ENCODE data around the gene EMSY.

EMSY gene

DNA sequence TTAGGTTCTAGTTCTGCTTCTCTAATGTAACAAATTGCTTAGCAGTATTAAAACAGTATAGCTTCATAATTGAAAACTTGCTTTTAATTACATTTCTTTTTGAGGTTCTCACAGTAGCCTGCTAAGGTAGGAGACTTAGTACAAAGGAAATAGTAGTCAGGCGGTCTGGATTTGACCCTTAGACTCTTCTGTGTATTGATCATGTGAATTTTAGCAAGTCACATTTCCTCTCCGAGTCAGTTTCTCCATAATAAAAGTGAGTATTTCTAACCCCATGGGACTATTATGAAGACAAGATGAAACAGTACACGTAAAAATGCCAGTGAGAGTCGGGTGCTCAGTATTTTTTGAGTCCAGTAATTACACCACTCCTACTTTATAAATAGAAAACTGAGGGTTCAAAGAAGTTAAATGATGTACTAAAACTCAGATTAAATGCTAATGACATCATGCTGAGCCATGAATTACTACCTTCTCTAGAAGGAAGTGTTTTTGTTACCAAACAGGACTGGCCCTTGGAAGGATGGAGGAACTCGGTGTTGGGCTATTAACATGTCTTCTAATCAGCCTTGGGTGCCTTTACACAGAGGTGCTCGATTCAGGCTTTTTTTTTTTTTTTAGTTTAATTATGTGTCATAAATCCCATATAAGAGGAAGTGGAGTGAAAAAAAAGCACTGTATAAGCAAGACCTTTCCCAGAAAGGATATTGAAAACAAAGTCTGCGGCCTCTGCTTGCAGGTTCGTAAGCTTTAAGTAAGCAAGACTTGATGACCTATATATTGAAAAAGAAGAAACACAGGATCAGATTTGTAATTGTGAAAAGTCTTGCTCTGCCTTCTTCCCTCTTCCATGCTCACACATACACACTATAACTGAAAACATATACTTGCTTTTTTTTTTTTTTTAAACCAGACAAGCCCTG, 109.0 kb downstream of the EMSY start:
- H3K4me1 Mint-ChIP-seq, result peaks cover 7% of the 10 kb centered on the region
- H3K4me3 Mint-ChIP-seq, result no peak overlapping the region
- no peak for DNase-seq
- H3K36me3 Mint-ChIP-seq (ENCODE audit: low read depth), result peaks cover 39% of the 10 kb centered on the region
- H3K27me3 Mint-ChIP-seq (ENCODE audit: low read depth, poor library complexity), result no peaks in the 10 kb centered on the region
- TF ChIP-seq, protein P1, sequence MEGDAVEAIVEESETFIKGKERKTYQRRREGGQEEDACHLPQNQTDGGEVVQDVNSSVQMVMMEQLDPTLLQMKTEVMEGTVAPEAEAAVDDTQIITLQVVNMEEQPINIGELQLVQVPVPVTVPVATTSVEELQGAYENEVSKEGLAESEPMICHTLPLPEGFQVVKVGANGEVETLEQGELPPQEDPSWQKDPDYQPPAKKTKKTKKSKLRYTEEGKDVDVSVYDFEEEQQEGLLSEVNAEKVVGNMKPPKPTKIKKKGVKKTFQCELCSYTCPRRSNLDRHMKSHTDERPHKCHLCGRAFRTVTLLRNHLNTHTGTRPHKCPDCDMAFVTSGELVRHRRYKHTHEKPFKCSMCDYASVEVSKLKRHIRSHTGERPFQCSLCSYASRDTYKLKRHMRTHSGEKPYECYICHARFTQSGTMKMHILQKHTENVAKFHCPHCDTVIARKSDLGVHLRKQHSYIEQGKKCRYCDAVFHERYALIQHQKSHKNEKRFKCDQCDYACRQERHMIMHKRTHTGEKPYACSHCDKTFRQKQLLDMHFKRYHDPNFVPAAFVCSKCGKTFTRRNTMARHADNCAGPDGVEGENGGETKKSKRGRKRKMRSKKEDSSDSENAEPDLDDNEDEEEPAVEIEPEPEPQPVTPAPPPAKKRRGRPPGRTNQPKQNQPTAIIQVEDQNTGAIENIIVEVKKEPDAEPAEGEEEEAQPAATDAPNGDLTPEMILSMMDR (IDR thresholded peaks at IDR 0.05), result no peak
- no peak overlapping the region for H3K27ac Mint-ChIP-seq
- peaks cover 9% of the 10 kb centered on the region for H3K9me3 Mint-ChIP-seq

DNA sequence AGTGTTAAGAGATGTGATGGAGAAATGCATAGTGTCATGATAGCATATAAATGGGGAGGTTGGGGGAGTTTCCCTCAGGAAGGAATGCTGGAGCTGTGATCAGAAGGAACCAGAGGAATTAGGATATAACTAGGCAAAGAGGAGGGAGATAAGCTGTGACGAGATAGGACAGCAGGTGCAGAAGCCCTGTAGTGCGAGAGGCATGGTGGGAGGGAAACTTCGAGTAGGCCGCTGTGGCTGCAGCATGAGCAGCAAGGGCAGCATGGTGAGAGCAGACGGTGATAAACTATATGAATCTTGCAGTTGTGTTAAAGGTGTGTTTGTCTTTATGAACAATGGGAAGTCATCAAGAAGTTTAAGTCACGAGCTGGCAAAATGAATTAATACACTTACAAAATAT, 109.9 kb downstream of the EMSY start:
- Mint-ChIP-seq H3K9me3 (peaks cover 9% of the 10 kb centered on the region), H3K27ac (no peak overlapping the region), H3K27me3 (ENCODE audit: low read depth, poor library complexity) (no peaks in the 10 kb centered on the region), H3K36me3 (ENCODE audit: low read depth) (peaks cover 33% of the 10 kb centered on the region), H3K4me1 (peaks cover 15% of the 10 kb centered on the region), H3K4me3 (no peak overlapping the region)
- DNase-seq, result no peak
- TF ChIP-seq, protein P1 (IDR thresholded peaks at IDR 0.05), result no peak

DNA sequence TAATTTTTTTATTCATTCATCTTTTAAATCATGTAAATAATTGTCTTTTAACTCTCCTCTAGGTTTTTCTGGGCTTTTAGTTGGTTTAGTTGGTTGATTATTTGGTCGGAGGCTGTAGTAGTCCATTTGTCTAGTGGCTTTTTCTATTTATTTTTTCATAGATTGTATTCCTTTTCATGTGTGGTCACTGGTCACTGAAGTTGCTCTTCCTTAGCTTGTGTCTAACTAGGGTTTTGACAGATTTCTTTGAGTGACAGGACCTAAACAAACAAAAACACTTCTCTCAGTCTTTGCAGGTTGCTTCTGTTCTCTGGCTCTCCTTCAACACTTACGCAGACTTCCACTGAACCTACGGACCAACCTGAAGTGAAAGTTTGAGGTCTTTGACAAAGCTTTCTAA, 112.6 kb downstream of the EMSY start:
- no peaks in the 10 kb centered on the region for H3K27me3 Mint-ChIP-seq (ENCODE audit: low read depth, poor library complexity)
- TF ChIP-seq, protein P1 (IDR thresholded peaks at IDR 0.05), result no peak
- H3K36me3 Mint-ChIP-seq (ENCODE audit: low read depth), result peaks cover 15% of the 10 kb centered on the region
- DNase-seq, result no peak
- H3K4me1 Mint-ChIP-seq, result peaks cover 19% of the 10 kb centered on the region
- peaks cover 12% of the 10 kb centered on the region for H3K9me3 Mint-ChIP-seq
- no peak overlapping the region for H3K4me3 Mint-ChIP-seq
- H3K27ac Mint-ChIP-seq, result no peak overlapping the region

DNA sequence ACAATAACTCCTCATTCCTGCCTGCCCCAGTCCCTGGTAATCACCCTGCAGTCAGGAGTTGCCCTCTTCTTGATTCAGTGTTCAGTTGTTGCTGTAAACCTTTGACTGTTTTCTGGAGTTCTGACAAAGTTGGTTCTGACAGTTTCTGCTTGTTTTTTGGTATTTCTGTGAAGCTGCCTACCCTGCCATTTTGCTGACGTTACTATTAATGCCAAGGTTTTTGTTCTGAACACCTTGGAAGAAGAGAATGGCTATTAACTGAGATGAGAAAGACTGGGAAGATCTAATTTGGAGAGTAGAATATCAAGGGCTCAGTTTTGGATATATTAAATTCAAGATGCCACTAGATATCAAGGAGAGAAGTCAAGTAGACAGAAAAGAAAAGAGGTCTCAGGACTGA, 113.7 kb downstream of the EMSY start:
- H3K9me3 Mint-ChIP-seq, result peaks cover 16% of the 10 kb centered on the region
- H3K36me3 Mint-ChIP-seq (ENCODE audit: low read depth), result peaks cover 5% of the 10 kb centered on the region
- H3K4me1 Mint-ChIP-seq, result peaks cover 19% of the 10 kb centered on the region
- TF ChIP-seq, protein P1 (IDR thresholded peaks at IDR 0.05), result no peak
- no peak overlapping the region for H3K4me3 Mint-ChIP-seq
- no peak for DNase-seq
- no peaks in the 10 kb centered on the region for H3K27me3 Mint-ChIP-seq (ENCODE audit: low read depth, poor library complexity)
- no peak overlapping the region for H3K27ac Mint-ChIP-seq

DNA sequence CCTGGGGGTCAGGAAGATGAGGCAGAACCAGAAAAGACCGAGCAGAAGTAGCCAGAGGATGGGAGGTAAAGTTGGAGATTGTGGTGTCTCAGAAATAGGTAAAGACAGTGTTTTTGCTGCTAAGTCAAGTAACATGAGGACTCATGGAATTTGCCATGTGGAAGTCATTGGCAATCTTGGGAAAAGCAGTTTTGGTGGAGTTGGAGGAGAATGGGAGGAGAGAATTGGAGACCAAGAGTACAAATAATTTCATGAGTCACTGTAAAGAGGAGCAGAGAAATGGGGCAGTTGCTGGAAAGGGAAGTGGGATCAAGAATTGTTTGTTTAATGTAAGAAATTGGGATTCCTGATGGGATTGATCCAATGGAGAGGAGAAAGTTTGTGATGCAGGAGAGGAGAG, 114.1 kb downstream of the EMSY start:
- Mint-ChIP-seq H3K27me3 (ENCODE audit: low read depth, poor library complexity) (no peaks in the 10 kb centered on the region), H3K27ac (no peak overlapping the region), H3K4me1 (peaks cover 15% of the 10 kb centered on the region), H3K9me3 (peaks cover 20% of the 10 kb centered on the region), H3K4me3 (no peak overlapping the region), H3K36me3 (ENCODE audit: low read depth) (peaks cover under 1% of the 10 kb centered on the region)
- DNase-seq, result no peak
- TF ChIP-seq, protein P1 (IDR thresholded peaks at IDR 0.05), result no peak

DNA sequence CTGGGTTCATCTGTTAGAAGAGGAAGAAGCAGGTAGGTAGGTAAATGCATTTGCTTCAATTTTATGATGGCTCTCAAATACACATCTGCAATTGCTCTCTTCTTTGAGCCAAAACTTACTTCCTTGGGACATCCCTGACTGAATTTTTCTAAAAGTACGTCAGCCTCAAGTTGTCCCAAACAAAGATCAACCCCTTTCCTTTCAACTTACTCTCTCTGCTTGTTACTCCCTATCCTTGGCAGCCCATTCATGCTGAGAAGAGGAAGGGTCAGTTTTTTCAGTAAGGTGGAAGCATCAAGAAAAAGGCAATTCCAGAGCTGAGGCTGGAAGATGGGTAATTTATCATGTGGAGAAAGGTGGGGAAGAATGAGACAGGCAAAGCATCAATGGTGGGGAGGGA, 114.5 kb downstream of the EMSY start:
- no peak overlapping the region for H3K4me3 Mint-ChIP-seq
- H3K27me3 Mint-ChIP-seq (ENCODE audit: low read depth, poor library complexity), result no peaks in the 10 kb centered on the region
- H3K9me3 Mint-ChIP-seq, result peaks cover 25% of the 10 kb centered on the region
- peaks cover 15% of the 10 kb centered on the region for H3K4me1 Mint-ChIP-seq
- no peak for DNase-seq
- TF ChIP-seq, protein P1 (IDR thresholded peaks at IDR 0.05), result no peak
- no peaks in the 10 kb centered on the region for H3K36me3 Mint-ChIP-seq (ENCODE audit: low read depth)
- no peak overlapping the region for H3K27ac Mint-ChIP-seq

Data from nephron progenitor cell (in vitro differentiated cells).